ENCODE data around the gene RBP3.

- TF ChIP-seq POLR2AphosphoS5 (IDR thresholded peaks at IDR 0.05): peak; percentile 23 to 72 (median 67)
- no peak for TF ChIP-seq CTCF (IDR thresholded peaks at IDR 0.05 in 8 of 11, conservative IDR thresholded peaks at IDR 0.05 in 3 of 11)
Measured at GRCh38 chr10:47384148-47384921, 36.2 kb downstream of the RBP3 start, which contains the start of gene ZNF488.
